ENCODE results near the gene MYLK4. TPM values are rescaled to one million over a fixed set of nuclear protein-coding genes. Genes with fewer than 3 reads are reported as not detected.

MYLK4 gene
- total and polyA plus RNA-seq, 4 donors: 0.07 to 0.65 (median 0.39) TPM

- Histone ChIP-seq H3K4me1 (ENCODE audit: control insufficient read depth in 4 of 4, insufficient read depth in 4 of 4, low read length in 3 of 4) (no peaks in the 10 kb centered on the region), H3K9me3 (ENCODE audit: control insufficient read depth in 4 of 4, low read length in 3 of 4) (no peaks in the 10 kb centered on the region), H3K36me3 (ENCODE audit: control insufficient read depth in 4 of 4, insufficient read depth in 3 of 4, low read depth in 1 of 4, low read length in 3 of 4) (no peaks in the 10 kb centered on the region), H3K27me3 (ENCODE audit: control insufficient read depth in 4 of 4, insufficient read depth in 4 of 4, low read length in 3 of 4) (no peaks in the 10 kb centered on the region), H3K4me3 (ENCODE audit: low read depth in 1 of 3, low read length in 3 of 3) (no peak overlapping the region), H3K9ac (ENCODE audit: low read depth in 1 of 2, low read length in 2 of 2) (no peak overlapping the region), H3K27ac (ENCODE audit: low read depth in 1 of 2, low read length in 2 of 2) (no peak overlapping the region)
- no peak for TF ChIP-seq HNF4G (IDR thresholded peaks at IDR 0.05)
- TF ChIP-seq GABPA (IDR thresholded peaks at IDR 0.05 in 1 of 2, conservative IDR thresholded peaks at IDR 0.05 in 1 of 2): no peak
- no peak for TF ChIP-seq RAD21 (IDR thresholded peaks at IDR 0.05)
- no peak for TF ChIP-seq CTCF (IDR thresholded peaks at IDR 0.05; ENCODE audit: low read depth, low read length, missing input control)
- no peak for TF ChIP-seq ZBTB33 (IDR thresholded peaks at IDR 0.05)
- TF ChIP-seq NR2F2 (IDR thresholded peaks at IDR 0.05): no peak
- TF ChIP-seq SP1 (IDR thresholded peaks at IDR 0.05): no peak
- no peak for TF ChIP-seq TAF1 (conservative IDR thresholded peaks at IDR 0.05)
- no peak for TF ChIP-seq FOXA1 (IDR thresholded peaks at IDR 0.05)
- TF ChIP-seq FOXA2 (IDR thresholded peaks at IDR 0.05): no peak
- no peak for TF ChIP-seq EGR1 (IDR thresholded peaks at IDR 0.05; ENCODE audit: low read depth in 2 of 2)
- no peak for TF ChIP-seq MAX (IDR thresholded peaks at IDR 0.05)
- no peak for TF ChIP-seq HNF4A (conservative IDR thresholded peaks at IDR 0.05)
- TF ChIP-seq JUND (IDR thresholded peaks at IDR 0.05): no peak
- TF ChIP-seq, protein P1, sequence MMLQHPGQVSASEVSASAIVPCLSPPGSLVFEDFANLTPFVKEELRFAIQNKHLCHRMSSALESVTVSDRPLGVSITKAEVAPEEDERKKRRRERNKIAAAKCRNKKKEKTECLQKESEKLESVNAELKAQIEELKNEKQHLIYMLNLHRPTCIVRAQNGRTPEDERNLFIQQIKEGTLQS (IDR thresholded peaks at IDR 0.05): no peak
- 72% methylated on average over 3 of the region's 3 CpGs for WGBS
- no peak for DNase-seq (ENCODE audit: low spot score)
These were observed 94.8 kb downstream of the MYLK4 start for GRCh38 chr6:2655844-2656433.

GRCh38 chr6:2653369-2654032 lies 97.2 kb downstream of the MYLK4 start:
- no peaks in the 10 kb centered on the region for H3K27me3 ChIP-seq (ENCODE audit: control insufficient read depth in 4 of 4, insufficient read depth in 4 of 4, low read length in 3 of 4)
- DNase-seq (ENCODE audit: low spot score): no peak
- H3K9ac ChIP-seq (ENCODE audit: low read depth in 1 of 2, low read length in 2 of 2): no peak overlapping the region
- no peak overlapping the region for H3K4me3 ChIP-seq (ENCODE audit: low read depth in 1 of 3, low read length in 3 of 3)
- no peak overlapping the region for H3K27ac ChIP-seq (ENCODE audit: low read depth in 1 of 2, low read length in 2 of 2)
- 63% methylated on average over 1 of the region's 1 CpG for WGBS
- no peaks in the 10 kb centered on the region for H3K4me1 ChIP-seq (ENCODE audit: control insufficient read depth in 4 of 4, insufficient read depth in 4 of 4, low read length in 3 of 4)
- no peaks in the 10 kb centered on the region for H3K9me3 ChIP-seq (ENCODE audit: control insufficient read depth in 4 of 4, low read length in 3 of 4)
- H3K36me3 ChIP-seq (ENCODE audit: control insufficient read depth in 4 of 4, insufficient read depth in 3 of 4, low read depth in 1 of 4, low read length in 3 of 4): no peaks in the 10 kb centered on the region
- no peak for TF ChIP-seq CTCF (IDR thresholded peaks at IDR 0.05; ENCODE audit: low read depth, low read length, missing input control)
- no peak for TF ChIP-seq TAF1 (conservative IDR thresholded peaks at IDR 0.05)
- no peak for TF ChIP-seq RXRA (IDR thresholded peaks at IDR 0.05)
- TF ChIP-seq SP1 (IDR thresholded peaks at IDR 0.05): no peak
- no peak for TF ChIP-seq FOXA2 (IDR thresholded peaks at IDR 0.05)
- no peak for TF ChIP-seq FOXA1 (IDR thresholded peaks at IDR 0.05)
- TF ChIP-seq HNF4A (conservative IDR thresholded peaks at IDR 0.05): no peak
- no peak for TF ChIP-seq ZBTB33 (IDR thresholded peaks at IDR 0.05)
- no peak for TF ChIP-seq MAX (IDR thresholded peaks at IDR 0.05)
- TF ChIP-seq GABPA (IDR thresholded peaks at IDR 0.05 in 1 of 2, conservative IDR thresholded peaks at IDR 0.05 in 1 of 2): no peak
- TF ChIP-seq NR2F2 (IDR thresholded peaks at IDR 0.05): no peak
- TF ChIP-seq YY1 (IDR thresholded peaks at IDR 0.05): no peak
- no peak for TF ChIP-seq HNF4G (IDR thresholded peaks at IDR 0.05)
- TF ChIP-seq JUND (IDR thresholded peaks at IDR 0.05): no peak
- TF ChIP-seq, protein P1 (IDR thresholded peaks at IDR 0.05): no peak
- TF ChIP-seq RAD21 (IDR thresholded peaks at IDR 0.05): no peak
- no peak for TF ChIP-seq EGR1 (IDR thresholded peaks at IDR 0.05; ENCODE audit: low read depth in 2 of 2)
